ENCODE data around the gene OR10H2.
"Not testable (repeated sequence)": the region's sequence is repeated elsewhere in the genome, so short reads cannot be mapped to it uniquely, and the experiment has no call there.

Gene OR10H2

GRCh38 chr19:15759962-15760565 is 32.2 kb downstream of the OR10H2 start:
- DNase-seq (ENCODE audit: low read depth in 2 of 3, low spot score in 2 of 3), result no peak

GRCh38 chr19:15769586-15769985 is 41.8 kb downstream of the OR10H2 start:
- no peak for DNase-seq (ENCODE audit: low read depth in 2 of 3, low spot score in 2 of 3)

GRCh38 chr19:15774159-15774558 is 46.3 kb downstream of the OR10H2 start:
- not testable (repeated sequence) for DNase-seq (ENCODE audit: low read depth in 2 of 3, low spot score in 2 of 3)

GRCh38 chr19:15775249-15775648 is 47.4 kb downstream of the OR10H2 start:
- DNase-seq (ENCODE audit: low read depth in 2 of 3, low spot score in 2 of 3), result no peak

GRCh38 chr19:15776264-15776663 is 48.4 kb downstream of the OR10H2 start:
- DNase-seq (ENCODE audit: low read depth in 2 of 3, low spot score in 2 of 3), result no peak

- no peak for DNase-seq (ENCODE audit: low read depth in 2 of 3, low spot score in 2 of 3)
Observed at GRCh38 chr19:15776991-15777970, 49.5 kb downstream of the OR10H2 start.

All from activated CD8-positive, alpha-beta memory T cell treated with anti-CD3 and anti-CD28 coated beads for 48 hours (primary cell).